Hematopoietic multipotent progenitor cell treated with erythropoietin and hydrocortisone succinate and interleukin-3 and kit ligand, for 15 days (in vitro differentiated cells): ENCODE measurements around the gene ANGPTL1.
"Not testable (repeated sequence)": the region's sequence is repeated elsewhere in the genome, so short reads cannot be mapped to it uniquely, and the experiment has no call there.

Source experiments
- DNase-seq: peaks from one replicate; pipeline ENCODE4 v3.0.0-alpha.2; 2015; ENCODE audit warnings: low spot score

The ANGPTL1 gene

GRCh38 chr1:178867670-178868069, 3.2 kb downstream of the ANGPTL1 start:
- DNase-seq, result no peak

- DNase-seq, result no peak
Measured at GRCh38 chr1:178864326-178864725, 6.6 kb downstream of the ANGPTL1 start.

DNA sequence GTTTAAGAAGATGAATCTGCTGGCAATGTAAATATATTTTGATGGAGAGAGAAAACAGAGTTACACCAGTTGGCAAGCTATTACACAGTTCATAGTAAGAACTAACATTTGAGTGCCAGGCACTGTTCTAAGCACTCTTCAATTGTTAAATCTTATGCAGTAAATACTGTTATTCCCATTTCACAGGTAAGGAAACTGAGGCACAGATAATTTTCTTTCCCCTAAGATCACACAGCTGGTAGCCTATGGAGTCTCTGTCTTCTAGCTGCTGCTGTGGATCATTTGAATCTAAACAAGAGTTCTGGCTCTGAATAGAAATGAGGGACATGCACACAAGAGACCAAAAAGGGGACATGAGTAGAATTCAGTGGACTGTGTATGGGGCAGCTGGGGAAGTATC, 8.0 kb downstream of the ANGPTL1 start:
- no peak for DNase-seq

DNA sequence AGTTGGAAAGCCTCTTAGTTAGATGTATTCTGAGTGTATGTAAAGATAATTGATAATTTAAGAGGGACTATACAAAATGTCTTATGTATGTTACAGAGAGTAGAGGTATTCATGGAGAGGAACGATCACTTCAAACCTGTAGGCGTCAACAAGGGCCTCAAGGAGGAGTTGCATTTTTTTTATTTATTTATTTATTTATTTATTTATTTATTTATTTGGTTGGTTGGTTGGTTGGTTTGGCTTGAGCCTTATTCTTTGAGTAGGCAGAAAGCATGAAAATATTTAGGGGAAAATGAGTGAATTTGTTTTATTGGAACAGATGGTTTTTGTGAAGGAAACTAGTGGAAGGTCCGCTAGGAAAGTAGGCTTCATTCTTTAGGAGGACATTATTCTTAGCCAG, 8.5 kb downstream of the ANGPTL1 start:
- no peak for DNase-seq

- no peak for DNase-seq
Measured at GRCh38 chr1:178857126-178857525, 13.8 kb downstream of the ANGPTL1 start.

DNA sequence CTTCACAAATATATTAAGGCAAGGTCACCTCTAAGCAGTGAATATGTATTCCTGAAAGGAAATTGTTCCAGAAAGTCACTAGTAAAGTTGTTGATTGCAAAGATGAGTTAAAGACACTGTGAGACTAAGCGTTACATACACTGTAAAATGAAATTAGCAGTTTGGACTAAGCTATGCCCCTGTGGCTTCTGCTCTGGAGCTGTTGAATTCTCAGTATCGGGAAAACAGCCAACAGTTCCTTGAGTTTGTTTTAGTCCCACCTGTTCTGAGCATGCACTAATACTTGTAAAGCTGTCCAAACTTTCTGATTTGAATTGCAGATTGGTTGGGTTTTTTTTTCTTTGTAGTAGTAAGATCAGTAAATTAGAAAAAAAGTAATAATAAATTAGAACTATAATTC, 21.0 kb downstream of the ANGPTL1 start:
- DNase-seq, result no peak

DNA sequence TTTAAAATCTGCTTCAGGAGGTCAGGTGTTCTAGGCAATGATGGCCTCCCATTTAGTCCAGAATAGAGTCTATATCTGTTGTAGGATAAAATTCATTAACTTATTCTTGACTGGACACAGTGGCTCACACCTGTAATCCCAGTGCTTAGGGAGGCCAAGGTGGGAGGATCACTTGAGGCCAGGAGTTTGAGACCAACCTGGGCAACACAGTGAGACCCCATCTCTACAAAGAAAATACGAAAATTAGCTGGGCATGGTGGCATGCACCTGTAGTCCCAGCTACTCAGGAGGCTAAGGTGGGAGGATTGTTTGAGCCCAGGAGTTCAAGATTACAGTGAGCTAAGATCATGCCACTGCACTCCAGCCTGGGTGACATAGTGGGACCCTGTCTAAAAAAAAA, 23.0 kb downstream of the ANGPTL1 start:
- not testable (repeated sequence) for DNase-seq

DNA sequence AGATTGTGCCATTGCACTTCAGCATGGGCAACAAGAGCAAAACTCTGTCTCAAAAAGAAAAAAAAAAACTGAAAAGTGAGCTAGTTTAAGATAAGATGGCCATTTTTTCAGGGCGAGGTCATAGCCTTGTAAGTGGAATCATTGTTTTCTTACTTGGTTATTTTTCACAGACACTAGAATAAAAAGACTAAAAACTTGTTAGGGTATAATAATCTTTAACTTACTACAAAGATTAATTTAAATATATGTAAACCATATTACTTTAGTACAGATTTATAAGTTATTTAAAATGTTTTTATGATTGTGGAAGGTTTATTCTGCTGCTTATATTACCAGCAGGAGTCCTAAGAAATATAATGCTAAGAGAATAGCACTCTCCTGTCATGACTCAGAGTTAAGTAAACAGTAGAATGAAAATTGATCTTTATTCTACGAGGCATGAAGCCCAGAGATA, 23.5 kb downstream of the ANGPTL1 start:
- DNase-seq, result no peak

GRCh38 chr1:178846306-178846705, 24.6 kb downstream of the ANGPTL1 start:
- DNase-seq, result no peak

GRCh38 chr1:178844436-178844835, 26.4 kb downstream of the ANGPTL1 start:
- no peak for DNase-seq

GRCh38 chr1:178825167-178825566, 45.7 kb downstream of the ANGPTL1 start:
- DNase-seq, result no peak

DNA sequence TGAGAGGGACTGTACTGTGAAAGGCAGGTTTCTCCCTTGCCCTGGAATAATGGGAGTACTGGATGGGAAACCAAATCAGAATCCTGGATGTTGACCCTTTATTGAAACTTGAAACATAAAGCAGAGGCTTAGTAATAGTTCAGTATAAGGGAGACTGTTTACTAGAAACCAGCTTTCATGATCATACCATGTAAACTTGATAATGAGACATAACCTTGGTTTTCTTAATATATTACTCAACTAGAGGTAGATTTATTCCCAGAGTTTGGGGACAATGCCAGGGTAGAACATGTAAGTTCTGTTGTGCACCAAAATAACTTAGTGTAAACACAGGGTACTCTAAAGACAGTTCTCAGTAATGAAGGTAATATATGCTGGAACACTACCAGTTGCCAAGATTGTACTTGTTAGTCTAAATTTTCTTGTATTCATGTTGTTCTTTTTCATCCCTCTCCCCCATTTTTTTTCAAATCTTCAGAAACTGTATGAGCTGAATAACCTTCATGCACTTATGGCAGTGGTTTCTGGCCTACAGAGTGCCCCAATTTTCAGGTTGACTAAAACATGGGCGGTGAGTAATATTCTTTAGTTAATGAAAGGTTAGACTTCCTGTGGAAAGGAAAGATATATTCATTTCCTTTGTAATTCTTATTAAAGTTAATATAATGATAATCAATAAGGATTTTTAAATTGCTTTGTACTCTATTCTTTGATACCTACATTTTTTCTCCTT, 49.6 kb downstream of the ANGPTL1 start:
- no peak for DNase-seq

- DNase-seq, result no peak
Measured at GRCh38 chr1:178819123-178819522, 51.8 kb downstream of the ANGPTL1 start.

GRCh38 chr1:178818416-178818815, 52.5 kb downstream of the ANGPTL1 start:
- DNase-seq, result no peak

DNA sequence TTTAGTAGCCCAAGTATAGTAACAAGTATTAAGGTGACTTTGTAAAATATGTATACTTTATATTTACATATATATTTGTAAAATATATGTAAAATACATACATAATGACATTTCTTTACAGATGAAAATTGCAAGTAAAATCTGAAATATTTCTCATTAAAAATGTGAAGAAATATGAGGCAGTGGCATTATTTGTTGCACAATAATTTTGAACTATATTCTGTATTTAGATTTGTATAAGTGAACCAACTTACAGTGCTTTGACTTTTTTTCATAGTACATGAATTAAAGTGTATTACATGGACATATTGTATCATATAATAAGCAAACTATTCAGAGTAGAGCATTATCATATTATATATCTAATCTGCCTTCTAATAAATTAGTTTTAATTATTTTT, 60.3 kb downstream of the ANGPTL1 start:
- no peak for DNase-seq

DNA sequence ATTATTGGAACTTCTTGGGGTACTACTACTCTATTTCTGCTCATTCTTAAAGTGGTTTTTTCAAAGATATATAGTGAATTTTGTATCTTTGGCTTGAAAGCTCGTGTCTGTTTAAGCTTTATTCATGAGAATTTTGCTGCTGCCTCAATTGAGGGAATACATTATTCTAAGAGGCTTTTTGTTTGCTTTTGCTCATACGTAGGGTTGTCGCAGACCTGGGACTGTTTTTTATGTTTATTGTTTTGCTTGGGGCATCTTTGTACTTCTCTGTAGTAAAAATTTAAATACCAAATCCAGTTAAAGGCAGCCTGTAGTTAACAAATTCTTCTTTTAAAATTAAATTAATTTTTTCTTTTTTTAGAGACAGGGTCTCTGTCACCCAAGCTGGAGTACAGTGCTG, 62.3 kb downstream of the ANGPTL1 start:
- DNase-seq, result no peak

DNA sequence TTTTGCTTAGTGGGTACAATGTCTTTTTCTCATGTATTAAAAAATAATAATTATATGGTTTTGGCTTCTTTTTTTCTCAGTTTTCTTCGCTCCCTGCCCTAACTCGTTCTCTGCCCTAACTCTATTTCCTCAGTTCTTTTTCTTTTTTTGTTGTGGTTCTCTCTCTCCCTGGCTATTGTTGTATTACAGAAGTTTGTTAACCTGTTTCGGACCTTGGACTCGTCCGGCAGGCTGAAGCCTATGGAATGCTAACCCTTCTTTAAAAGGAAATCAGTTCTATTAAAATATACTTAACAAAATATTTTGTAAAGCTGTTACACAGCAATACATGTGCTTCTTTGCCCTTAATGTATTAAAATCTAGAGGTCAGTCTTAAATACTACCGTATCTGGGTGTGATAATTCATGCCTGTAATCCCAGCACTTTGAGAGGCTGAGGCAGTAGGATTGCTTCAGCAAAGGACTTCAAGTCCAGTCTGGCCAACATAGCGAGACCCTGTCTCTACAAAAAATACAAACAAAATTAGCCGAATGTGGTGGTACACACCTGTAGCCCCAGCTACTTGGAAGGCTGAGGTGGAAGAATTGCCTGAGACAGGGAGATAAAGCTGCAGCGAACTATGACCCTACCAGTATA, 64.1 kb downstream of the ANGPTL1 start:
- no peak for DNase-seq

- no peak for DNase-seq
Measured at GRCh38 chr1:178802873-178803272, 68.0 kb downstream of the ANGPTL1 start.
